ENCODE results near the gene FNDC3B.

- TF ChIP-seq EZH2phosphoT487 (IDR thresholded peaks at IDR 0.05; ENCODE audit: borderline replicate concordance) (no peak), CTCF (conservative IDR thresholded peaks at IDR 0.05; ENCODE audit: low read length) (no peak)
Measured at GRCh38 chr3:172292422-172292821, 253.0 kb downstream of the FNDC3B start.

Measured in Loucy (cell line).